VCaP (cell line): ENCODE measurements around the gene ADPRS.
A peak's percentile ranks its signal among the peaks of the same experiment; 100 is the strongest.

Source experiments
- H3K27ac ChIP-seq: fragments of 450-650 bp; 2 replicates; pipeline ENCODE4 v1.5.1; 2017
- CTCF ChIP-seq: fragments of 450-650 bp; conservative IDR thresholded peaks from 2 replicates; pipeline ENCODE4 v1.5.1; 2017; ENCODE audit warnings: mild to moderate bottlenecking, moderate library complexity

ADPRS gene

GRCh38 chr1:36093929-36094328, 5.2 kb downstream of the ADPRS start:
- TF ChIP-seq CTCF = no peak

GRCh38 chr1:36094621-36095061, 5.9 kb downstream of the ADPRS start:
- no peak overlapping the region for H3K27ac ChIP-seq
- TF ChIP-seq CTCF = no peak

More at GRCh38 chr1:36093929-36094328, 5.2 kb downstream of the ADPRS start:
- no peak overlapping the region for H3K27ac ChIP-seq

GRCh38 chr1:36095760-36096405, 7.2 kb downstream of the ADPRS start:
- no peak for TF ChIP-seq CTCF
- H3K27ac ChIP-seq = no peak overlapping the region

GRCh38 chr1:36096500-36097432, 8.1 kb downstream of the ADPRS start:
- no peak for TF ChIP-seq CTCF
- no peak overlapping the region for H3K27ac ChIP-seq

GRCh38 chr1:36097693-36098585, 9.2 kb downstream of the ADPRS start:
- TF ChIP-seq CTCF = no peak
- H3K27ac ChIP-seq = no peak overlapping the region

GRCh38 chr1:36098650-36099365, 10.1 kb downstream of the ADPRS start:
- TF ChIP-seq CTCF = no peak
- H3K27ac ChIP-seq = peak overlapping the region; percentile 41; the same call in 1 of the 2 replicates
